Measurements from ENCODE around the gene SNAPC2. TPM values are rescaled to one million over a fixed set of nuclear protein-coding genes. Genes with fewer than 3 reads are reported as not detected.
A peak's percentile ranks its signal among the peaks of the same experiment; 100 is the strongest.

Gene SNAPC2, protein sequence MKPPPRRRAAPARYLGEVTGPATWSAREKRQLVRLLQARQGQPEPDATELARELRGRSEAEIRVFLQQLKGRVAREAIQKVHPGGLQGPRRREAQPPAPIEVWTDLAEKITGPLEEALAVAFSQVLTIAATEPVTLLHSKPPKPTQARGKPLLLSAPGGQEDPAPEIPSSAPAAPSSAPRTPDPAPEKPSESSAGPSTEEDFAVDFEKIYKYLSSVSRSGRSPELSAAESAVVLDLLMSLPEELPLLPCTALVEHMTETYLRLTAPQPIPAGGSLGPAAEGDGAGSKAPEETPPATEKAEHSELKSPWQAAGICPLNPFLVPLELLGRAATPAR
- total RNA-seq, result 32.0 and 33.3 TPM in 2 replicates

DNA sequence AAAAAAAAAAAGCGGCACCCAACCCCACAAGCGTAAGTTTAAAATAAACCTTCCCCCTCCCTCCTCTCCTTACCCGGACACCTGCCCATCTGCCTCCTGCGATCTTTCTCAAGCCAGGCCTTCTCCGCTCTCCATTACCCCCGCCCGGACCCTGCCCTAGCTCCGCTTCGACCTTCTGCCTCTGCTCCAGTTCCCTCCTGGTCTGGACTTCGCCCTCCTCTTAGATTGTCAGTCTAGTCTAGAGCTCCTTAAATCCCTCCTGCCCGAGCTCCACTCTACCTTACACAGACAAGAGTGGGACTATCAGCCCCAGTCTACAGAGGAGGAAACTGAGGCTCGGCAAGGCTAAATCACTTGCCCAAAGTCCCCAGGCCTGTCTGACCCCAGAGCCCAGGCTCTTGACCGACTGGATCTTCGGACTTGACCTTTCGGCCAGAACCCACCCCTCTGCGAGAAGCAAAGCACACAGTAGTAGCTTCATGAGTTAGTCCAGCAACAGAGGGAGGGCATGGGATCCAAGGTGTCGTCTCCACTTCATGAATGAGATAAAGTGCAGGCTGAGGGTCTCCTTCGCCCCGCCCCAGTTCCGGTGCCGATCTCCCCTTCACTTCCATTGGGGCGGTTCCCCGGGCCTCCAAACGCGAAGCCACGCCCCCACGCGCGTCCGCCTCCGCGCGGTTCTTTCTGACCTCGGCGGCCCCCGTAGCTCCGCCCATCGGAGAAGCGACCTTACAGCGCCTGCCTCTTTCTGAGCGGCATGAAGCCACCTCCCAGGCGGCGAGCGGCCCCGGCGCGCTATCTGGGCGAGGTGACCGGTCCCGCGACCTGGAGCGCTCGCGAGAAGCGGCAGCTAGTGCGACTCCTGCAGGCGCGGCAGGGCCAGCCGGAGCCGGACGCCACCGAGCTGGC, at the start of gene SNAPC2:
SNAPC2 (plus strand) TSS at position 729 of the 909 bp plus-strand sequence; CDS start at position 758, 29 bp downstream.
- Histone ChIP-seq H3K27me3 (ENCODE audit: control insufficient read depth, insufficient read depth, low read length) (peaks cover 30% of the 10 kb centered on the region), H3K36me3 (ENCODE audit: control insufficient read depth, insufficient read depth, low read length) (no peaks in the 10 kb centered on the region), H3K4me3 (ENCODE audit: low read depth, low read length) (peak within 1 kb of the TSS; percentile 81)
- DNase-seq (ENCODE audit: low read depth), result peak; percentile 66
- TF ChIP-seq, protein P1, sequence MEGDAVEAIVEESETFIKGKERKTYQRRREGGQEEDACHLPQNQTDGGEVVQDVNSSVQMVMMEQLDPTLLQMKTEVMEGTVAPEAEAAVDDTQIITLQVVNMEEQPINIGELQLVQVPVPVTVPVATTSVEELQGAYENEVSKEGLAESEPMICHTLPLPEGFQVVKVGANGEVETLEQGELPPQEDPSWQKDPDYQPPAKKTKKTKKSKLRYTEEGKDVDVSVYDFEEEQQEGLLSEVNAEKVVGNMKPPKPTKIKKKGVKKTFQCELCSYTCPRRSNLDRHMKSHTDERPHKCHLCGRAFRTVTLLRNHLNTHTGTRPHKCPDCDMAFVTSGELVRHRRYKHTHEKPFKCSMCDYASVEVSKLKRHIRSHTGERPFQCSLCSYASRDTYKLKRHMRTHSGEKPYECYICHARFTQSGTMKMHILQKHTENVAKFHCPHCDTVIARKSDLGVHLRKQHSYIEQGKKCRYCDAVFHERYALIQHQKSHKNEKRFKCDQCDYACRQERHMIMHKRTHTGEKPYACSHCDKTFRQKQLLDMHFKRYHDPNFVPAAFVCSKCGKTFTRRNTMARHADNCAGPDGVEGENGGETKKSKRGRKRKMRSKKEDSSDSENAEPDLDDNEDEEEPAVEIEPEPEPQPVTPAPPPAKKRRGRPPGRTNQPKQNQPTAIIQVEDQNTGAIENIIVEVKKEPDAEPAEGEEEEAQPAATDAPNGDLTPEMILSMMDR (IDR thresholded peaks at IDR 0.05; ENCODE audit: insufficient read depth, low read length, poor library complexity, severe bottlenecking), result no peak

DNA sequence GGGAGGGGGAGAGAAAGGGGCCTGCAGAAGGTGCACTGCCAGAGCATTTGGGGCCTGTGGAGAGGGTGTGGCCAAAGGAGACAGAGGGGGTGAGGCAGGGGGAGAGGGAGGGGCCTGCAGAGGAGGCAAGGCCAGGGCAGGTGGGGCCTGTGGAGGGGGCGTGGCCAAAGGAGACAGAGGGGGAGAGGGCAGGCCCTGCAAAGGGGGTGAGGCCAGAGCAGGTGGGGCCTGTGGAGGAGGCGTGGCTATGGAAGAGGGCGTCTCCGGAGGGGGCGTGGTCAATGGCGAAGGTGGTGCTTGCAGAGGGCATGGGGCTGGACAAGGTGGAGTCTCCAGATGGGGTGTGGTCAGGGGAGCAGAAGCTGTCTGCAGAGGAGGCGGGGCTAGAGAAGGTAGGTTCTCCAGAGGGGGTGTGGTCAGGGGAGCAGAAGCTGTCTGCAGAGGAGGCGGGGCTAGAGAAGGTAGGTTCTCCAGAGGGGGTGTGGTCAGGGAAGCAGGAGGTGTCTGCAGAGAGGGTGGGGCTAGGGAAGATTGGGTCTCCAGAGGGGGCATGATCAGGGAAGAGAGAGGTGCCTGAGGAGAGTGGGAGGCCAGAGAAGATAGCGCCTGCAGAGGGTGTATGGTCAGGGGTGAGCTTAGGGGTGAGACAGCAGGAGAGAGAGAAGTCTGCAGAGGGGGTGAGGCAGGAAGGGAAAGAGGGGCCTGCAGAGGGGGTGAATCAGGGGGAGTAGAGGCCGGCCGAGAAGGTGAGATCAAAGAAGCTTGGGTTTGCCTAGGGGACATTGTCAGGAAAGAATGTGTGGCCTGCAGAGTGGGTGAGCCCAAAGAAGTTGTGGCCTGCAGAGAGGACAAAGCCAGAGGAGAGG, 49.3 kb upstream of the SNAPC2 start:
- H3K36me3 ChIP-seq (ENCODE audit: control insufficient read depth, insufficient read depth, low read length), result no peaks in the 10 kb centered on the region
- peaks cover 30% of the 10 kb centered on the region for H3K27me3 ChIP-seq (ENCODE audit: control insufficient read depth, insufficient read depth, low read length)
- DNase-seq (ENCODE audit: low read depth), result no peak
- H3K4me3 ChIP-seq (ENCODE audit: low read depth, low read length), result no peak overlapping the region
- TF ChIP-seq, protein P1 (IDR thresholded peaks at IDR 0.05; ENCODE audit: insufficient read depth, low read length, poor library complexity, severe bottlenecking), result no peak

DNA sequence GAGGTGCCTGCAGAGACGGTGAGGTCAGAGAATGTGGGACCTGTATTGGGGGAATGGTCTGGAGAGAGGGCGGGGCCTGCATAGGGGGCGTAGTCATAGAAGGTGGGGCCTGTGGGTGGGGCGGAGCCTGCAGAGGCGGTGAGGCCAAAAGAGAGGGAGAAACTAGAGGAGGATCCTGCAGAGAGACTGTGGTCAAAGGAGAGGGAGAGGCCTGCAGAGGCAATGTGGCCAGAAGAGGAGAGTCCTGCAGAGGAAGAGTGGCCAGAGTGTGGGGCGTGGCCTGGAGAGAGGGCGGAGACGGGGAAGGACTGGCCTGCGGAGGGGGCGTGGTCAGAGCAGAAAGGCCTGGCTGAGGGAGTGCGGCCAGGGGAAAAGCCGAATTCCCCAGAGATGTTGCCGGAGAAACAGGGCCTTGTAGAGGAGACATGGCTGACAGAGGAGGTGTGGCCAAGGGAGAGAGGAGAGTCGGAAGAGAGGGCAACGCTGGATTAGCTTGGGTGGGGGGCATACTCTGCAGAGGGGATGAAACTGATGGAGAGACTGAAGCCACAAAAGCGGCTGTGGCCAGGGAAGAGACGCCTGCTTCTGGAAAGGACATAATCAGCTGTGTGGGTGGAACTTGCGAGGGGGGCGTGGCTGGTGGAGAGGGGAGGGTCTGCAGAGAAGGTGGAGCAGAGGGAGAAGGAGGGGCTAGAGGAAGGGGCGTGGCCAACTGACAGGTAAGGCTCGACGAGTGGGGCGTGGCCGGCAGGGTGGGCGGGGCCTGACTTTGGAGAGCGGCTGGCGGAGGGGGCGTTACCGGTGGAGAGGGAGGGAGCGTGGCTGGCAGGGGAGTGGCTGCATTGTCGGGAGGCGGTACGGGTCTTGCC, 48.5 kb upstream of the SNAPC2 start:
- Histone ChIP-seq H3K36me3 (ENCODE audit: control insufficient read depth, insufficient read depth, low read length) (no peaks in the 10 kb centered on the region), H3K4me3 (ENCODE audit: low read depth, low read length) (no peak overlapping the region), H3K27me3 (ENCODE audit: control insufficient read depth, insufficient read depth, low read length) (peaks cover 25% of the 10 kb centered on the region)
- DNase-seq (ENCODE audit: low read depth), result peak; percentile 52
- TF ChIP-seq, protein P1 (IDR thresholded peaks at IDR 0.05; ENCODE audit: insufficient read depth, low read length, poor library complexity, severe bottlenecking), result no peak

DNA sequence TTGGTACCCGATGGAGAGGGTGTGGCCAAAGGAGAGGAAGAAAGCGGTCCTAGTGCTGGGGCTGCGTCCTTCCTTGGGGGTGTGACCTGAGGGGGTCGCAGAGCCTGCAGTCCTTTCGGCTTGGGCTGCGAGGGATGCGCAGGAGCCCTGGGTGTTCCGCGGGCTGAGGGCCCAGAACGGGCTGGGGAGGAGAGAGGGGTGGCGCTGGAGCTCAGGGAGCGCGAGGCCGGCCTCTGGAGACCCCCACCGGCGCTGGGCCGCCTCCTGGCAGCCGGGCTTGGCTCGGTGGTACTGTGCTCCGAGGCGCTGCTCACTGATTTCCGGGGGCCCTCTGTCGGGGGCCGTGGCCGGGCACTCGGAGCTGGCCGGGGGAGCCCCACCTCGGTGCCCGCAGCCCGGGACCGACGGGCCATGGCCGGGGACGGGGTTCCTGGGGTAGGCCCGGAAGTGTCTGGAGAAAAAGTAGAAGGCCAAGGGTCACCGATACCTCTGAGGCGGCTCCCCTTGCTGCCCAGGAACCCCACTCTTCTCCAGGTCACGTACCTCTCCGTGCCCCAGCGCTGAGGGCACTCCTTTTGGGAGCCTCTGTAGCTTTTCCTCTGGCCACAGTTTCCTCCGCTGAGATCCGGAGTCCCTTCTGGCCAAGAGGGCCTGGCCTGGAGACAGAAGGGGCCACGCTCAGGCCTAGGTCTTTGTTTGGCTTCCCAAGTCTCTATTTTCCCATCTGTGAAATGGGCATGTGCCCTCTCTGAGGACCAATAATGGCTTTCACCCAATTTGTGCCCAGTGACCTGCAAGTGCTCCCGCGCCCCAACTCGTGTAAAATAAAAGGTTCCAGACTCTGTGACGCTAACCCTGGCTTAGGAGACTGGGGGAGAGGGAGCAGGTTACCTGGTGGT, 47.6 kb upstream of the SNAPC2 start:
- TF ChIP-seq, protein P1 (IDR thresholded peaks at IDR 0.05; ENCODE audit: insufficient read depth, low read length, poor library complexity, severe bottlenecking), result no peak
- Histone ChIP-seq H3K27me3 (ENCODE audit: control insufficient read depth, insufficient read depth, low read length) (peaks cover 24% of the 10 kb centered on the region), H3K4me3 (ENCODE audit: low read depth, low read length) (no peak overlapping the region), H3K36me3 (ENCODE audit: control insufficient read depth, insufficient read depth, low read length) (no peaks in the 10 kb centered on the region)
- no peak for DNase-seq (ENCODE audit: low read depth)

All from kidney epithelial cell (primary cell).